HG02970 (cell line): ENCODE measurements around the gene IGSF9B.

Source experiments
- ATAC-seq: cut with Tn5 transposase; IDR thresholded peaks from one replicate; pipeline ENCODE4 v1.9.1; 2021; ENCODE audit warnings: mild to moderate bottlenecking, moderate library complexity, moderate number of reproducible peaks; ENCODE audit not compliant: unreplicated experiment, low FRiP score

The IGSF9B gene

DNA sequence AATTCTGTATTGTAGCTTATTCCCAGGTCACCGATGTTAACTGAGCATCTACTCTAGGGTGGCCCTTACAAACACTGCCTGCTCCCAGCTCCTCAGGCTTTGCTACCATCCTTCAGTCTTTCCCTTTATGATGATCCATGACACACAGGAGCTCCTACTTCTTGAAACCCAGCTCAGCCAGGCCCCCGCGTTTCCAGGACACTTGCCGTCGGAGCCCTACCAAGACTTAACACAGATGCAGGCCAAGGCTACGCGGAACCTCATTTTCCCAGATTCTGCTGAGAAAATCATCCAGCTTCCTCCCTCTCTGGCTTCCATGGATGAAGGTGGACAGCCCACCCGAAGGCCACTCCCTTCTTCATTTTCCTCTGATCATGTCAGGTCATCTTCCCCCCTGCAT, 18.6 kb downstream of the IGSF9B start:
- ATAC-seq: no peak

DNA sequence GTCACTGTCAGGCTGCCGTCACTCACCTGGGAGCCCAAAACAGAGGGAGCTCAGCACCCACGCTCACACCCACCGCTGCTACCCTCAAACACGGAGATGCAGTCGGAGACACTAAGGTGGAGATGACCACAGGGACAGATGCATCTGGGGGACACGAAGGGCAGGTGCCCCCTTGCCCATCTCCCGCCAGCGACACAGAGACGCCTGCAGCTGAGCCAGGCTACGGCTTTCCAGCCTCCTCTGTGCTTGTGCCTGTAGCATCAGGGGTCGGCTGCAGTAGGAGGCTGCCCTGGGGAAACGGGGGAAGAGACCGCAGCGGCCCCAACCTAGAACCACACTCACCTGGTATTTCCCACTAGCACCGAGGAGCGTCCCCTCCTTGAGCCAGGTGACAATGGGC, 19.3 kb downstream of the IGSF9B start:
- no peak for ATAC-seq

DNA sequence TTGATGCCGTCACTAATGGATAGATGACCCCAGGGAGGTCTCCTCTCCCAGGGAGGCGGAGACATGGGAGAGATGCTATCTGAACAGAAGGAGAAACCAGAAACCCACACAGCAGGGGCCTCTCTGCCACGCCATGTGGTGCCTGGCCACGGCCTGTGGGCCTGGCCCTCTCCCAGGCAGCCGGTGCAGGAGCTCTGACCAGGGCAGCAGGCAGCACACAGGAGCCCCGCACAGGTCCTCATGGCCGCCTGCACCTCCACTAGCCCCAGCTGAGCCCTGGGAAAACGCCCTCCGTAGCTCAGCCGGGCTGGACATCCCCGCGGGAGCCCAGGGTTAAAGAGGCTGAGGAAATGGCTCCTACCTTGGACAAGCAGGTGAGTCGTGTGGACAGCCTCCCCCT, 19.8 kb downstream of the IGSF9B start:
- ATAC-seq: no peak

DNA sequence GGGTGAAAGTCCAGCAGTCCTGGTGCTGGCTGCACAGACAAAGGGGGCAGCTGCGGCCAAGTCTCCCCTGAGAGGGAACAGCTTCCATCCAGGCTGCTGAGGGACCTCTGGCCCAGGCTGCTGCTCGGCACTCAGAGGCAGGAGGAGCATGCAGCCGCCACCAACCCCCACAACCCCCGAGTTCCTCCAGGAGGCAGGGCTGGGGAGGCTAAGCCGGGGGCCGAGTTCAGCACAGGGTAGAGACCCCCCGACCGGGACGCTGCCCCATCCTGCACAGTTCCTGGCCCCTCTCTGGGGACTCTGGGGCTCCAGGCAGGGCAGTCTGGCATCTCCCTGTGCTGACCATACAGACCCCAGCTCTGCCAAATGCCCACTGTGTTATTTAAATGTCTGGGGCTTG, 20.2 kb downstream of the IGSF9B start:
- ATAC-seq: no peak

DNA sequence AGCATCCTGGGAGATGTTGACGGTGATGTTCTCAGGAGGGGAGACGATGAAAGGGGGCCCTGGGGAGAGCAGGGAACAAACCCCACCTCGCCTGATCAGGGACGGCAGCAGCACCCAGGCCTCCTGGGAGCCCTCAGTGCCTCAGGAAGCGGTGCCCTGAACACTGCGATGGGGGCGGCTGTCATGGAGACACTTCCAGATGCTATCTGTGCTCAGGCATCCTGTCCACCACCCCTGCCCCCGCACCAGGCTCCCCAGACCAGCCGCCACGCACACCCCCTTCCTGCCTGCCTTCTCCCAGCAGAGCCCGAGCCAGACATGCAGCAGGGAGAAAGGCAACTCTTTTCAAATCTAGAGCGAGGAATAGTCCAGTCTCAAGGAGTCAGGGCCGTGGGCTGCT, 20.6 kb downstream of the IGSF9B start:
- no peak for ATAC-seq

DNA sequence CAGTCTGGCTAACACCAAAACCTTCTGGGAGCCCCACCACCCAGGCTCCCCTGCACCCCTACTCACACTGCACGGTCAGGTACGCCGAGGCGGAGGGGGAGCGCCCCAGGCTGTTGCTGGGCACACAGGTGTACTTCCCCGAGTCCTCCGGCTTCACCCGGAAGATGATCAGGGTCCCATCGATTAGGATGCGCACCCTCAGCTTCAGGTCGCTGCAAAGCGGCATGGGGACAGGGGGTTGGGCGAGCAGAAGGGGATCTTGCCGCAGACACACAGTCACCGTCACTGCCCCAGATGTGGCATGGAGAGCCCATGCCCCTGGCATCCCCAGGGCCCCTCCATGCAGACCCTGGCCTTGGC, 21.2 kb downstream of the IGSF9B start:
- ATAC-seq: no peak

DNA sequence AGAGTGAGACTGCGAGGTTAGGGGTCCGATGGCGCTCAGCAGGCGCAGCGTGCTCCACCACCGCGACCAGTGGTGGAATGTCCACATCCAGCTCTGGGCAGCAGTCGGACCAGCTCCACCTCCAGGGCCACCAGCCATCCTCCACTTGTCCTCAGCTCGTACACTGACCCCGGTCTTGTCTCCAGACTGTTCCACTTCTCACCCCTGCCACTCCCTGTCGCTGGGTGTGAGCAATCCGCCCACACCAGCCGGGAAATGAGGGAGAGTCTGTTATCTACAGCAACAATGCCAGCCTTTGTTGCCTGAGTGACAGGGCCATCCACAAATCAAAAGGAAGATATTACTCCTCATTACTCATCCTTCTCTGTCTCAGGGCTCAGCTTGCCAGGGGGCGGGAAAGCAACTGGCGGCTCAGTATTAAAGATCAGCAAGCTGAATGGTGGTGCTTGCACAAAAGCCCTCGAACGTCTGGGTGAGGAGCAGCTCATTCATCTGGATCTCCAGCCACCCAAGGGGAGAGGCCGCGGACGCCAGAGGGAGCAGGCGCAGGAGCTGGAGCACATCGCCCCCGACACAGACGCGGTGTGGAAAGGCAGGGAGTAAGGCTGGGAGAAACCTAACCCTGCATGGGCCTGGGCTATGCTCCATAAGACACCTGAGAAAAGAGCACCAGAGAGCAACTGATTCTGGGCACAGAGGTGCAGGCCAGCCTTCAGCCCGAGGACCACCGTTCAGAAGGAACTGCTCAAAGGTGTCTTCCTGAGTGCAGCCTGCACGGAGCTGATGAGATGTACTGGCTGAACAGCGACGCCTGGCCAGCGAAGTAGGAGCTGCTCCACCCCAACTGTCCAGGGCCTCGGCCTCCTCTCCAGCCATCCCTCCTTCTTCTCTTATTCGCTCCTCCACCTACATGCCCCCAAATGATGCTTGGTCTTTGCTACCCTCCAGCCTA, 21.9 kb downstream of the IGSF9B start:
- no peak for ATAC-seq

DNA sequence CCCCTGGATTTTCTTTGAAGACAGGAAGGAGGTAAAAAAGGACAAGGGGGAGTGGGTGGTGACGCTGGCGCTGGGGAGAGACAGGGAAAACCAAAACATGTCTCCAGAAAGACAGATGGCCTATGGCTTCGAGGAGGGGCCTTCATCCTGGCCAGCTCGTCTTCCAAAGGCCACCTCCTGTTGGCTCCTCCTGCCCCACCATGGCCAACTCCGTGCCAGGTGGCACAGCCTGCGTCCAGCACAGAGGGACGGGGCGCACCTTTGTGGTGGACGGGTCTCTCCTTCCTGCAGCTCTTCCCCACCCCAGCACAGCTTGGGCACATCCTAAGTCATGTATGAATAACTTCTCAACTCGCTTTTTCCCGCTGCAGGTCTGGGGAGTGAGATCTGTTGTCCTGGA, 22.7 kb downstream of the IGSF9B start:
- no peak for ATAC-seq

DNA sequence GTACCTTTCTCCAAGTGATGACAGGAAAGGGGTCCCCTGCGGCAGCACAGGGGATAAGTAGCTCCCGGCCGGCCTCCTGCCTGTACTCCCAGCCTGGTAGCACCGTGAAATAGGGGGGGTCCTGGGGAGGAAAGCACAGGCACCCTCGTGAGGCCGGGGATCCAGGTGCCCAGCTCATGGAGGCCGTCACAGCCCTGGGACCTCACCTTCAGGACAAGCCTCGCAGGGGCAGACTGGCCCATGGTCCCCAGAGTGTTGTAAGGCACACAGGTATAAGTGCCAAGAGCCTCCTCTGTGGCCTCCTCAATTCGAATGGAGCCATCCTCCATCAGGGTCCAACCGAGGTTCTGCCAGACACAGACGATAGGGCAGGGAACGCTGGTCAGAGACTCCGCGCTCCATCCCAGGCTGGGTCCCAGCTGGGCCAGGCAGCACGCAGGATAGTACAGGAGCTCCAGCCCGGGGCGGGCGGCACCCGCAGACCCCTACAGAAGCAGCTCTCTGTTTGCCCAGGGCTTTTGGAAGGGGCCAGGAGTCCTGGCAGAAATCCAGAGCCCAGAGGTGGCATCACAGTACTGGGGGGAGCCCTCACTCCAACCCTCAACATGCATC, 25.2 kb downstream of the IGSF9B start:
- ATAC-seq: no peak

DNA sequence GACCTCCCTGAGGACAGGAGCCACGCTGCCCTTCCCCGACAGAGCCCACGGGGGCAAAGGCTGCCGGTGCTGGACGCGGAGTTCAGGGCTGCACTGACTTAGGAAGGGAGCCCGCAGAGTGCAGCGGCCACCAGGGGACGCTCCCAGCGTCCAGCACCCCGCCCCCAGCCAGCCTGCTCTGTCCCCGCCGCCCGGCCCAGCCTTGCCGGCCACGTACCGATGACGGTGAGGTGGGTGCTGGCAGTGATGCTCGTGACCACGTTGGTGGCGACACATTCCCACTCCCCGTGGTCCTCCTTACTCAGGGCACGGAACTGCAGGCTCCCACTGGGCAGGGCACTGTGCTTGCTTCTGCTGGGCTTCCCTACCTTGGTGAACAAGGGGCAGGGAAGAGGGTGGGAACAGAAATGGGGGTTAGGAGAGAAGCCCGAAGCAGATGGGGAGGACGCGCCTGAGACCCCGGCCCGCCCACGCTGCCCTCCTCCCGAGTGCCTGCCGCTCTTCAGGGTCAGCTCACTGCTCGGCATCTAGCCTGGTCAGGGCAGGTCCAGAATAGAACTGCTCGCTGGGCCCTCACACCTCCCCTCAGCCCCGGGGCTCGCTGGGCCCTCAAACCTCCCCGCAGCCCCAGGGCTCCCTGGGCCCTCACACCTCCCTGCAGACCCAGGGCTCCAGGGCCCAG, 25.9 kb downstream of the IGSF9B start:
- no peak for ATAC-seq

DNA sequence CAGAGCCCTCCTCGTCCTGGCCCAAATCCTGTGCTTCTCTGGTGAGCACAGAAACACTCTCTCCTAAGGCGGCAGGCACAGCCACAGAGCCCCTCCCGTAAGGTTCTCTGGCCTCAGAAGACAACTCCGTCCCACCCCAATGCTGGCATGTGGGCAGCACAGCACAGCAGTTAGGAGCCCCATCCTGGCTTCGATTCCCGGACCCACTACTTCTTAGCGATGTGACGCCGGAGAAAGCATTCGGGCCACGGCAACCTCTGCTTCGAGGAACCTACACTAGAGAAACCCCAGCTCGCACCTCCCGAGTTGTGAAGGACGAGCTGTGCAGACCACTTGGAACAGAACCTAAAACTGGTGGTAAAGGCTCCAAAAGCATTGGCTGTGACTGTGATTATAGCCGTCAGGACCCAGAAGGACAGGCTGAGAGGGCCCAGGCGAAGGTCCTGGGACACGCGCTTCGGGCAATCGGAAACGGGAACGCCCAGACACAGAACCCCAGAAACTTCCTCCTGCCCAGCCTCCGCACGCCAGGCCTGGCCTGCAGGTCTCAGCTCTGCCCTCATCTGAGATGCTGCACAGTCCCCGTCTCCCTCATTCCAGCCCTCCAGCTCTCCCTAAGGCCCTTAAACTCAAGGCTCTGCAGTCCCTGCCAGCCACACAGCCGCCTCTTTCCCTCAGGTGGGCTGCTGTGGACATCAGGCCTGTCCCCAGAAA, 26.6 kb downstream of the IGSF9B start:
- ATAC-seq: no peak

DNA sequence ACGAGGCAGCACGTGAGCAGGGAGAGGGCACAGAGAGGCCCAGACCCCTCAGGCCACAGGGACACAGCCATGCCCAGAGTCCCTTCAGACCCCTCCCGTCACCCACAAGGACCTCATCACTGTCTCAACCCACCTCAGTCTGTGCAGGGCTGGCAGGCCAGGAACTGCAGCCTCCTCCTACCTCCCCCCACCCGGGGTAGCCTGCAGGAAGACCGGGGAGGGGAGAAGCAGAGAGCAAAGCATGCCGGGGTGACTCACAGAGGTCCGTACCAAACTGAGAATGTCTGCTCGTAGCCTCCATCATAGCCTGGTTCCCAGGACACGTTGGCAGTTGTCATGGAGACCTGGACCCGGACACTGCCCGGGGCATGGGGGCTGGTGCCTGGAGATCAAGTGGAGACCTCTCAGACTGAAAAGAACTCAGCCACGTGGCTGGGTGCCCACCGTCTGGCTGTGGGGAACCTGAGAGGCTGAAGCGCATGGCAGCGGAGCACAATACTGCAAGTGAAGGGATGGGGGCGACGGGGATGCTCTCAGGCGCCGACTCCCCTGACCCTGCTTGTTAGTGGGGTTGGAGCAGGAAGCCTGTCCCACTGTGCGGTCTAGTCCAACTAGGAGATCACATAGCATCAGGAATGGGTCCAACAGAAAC, 27.2 kb downstream of the IGSF9B start:
- ATAC-seq: no peak

DNA sequence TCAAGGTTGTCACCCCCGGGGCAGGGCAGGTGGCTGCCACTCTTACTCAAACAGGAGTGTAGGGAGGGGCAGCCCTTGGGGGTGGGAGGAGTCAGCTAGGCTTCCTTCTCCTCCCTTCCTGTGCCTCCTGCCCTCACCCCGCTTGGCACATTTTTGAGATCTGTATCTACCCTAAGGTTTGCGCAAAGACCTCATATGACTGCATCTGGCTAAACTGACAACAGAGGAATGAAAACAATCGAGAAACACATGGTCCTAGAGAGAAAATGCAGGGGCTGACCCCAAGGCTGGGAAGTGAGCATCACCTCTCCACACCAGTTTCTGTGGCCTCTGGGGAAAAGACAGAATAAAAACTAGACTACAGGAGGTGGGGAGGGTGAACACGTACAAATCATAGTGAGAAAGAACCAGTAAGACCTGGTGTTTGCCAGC, 28.1 kb downstream of the IGSF9B start:
- ATAC-seq: no peak

DNA sequence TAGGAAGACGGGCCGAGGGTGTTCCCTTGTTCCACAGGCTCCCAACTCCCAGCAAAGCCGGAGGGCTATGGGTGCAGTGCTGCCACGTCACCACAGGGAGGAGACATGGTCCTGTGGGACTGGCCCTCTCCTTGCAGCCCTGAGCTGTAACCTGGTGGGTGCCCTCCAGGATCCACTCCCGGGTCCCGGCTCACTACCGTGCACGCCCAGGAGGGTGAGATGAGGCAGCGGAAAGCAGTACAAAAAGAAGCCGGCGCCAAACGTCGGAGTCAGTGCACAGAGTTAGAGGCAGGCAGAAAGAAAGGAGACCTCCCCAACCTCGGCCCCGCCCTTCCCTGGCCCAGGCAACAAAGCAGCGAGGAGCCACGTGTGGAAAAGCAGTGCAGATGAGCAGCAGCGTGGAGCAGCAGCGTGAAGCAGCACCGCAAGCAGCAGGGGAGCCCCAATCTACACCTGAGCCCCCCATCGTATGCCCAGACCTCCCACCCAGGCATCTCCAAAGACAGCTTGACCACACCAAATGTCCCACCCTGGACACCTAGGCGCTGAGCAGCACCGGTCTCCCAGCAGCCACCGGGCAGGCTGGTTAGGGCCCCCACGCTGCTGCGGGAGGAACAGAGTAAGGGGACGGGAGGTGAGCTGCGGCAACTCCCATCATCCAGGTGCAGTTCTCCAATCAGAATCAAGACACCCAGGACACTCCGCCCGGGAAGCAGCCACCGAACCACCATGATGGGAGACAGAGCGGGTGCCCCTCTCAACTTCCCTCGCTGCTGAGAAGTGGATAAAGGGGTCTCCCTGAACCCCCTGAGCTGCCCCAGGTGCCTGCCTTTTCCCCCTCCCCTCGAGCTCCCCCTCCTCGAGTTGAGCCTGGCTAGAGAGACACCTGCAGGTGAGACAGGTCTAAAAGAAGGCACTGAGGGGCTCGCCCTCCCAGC, 28.8 kb downstream of the IGSF9B start:
- ATAC-seq: peak; percentile 66

DNA sequence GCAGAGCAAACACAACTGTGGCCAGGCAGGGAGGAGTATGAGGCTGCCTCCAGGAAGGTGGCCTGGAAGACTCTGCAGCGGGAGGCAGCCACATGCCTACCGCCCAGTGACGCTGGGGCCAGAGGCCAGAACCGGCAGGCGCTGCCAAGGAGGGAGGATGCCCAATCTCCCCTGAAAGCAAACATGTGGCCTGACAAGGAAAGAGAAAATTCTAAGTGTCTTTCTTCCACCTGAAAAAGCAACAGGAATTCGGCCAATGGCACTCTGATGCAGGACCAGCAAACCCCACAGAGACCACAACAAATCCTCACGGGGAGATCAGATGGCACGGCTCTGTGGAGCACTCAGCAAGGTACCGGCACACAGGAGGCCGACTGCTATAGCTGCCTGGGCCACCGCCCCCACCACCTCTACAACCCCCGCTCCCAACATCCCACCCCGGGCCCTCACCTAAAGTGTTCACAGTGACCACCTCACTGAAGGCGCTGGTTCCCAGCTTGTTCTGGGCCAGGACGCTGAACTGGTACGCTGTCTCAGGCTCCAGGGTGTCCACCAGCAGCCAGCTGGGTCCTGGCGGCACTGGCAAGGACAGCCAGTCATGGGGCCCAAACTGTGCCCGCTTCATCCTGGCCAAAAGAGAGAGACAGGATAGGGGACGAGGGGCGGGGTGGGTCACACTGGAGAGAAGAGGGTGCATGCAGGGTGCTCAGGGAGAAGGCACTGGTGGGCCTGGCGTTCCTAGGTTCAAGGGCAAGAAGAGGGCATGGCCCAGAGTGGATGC, 30.1 kb downstream of the IGSF9B start:
- ATAC-seq: no peak

DNA sequence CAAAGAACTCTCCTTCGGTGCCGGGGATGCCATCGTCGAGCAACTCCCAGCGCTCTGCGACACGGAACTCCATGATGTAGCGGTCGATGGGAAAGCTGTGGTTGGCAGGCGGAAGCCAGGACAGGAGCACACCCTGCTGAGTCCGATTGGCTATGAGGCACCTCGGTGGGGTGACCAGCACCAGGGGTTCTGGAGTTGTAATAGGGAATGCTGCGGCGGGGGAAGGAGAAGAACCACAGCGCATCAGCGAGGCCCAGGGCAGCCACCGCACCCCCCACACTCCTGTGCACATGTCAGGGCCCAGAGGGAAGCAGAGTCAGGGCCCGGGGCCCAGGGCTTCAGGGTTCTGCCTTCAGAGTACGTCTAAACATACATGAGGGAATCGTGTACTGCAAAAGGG, 31.0 kb downstream of the IGSF9B start:
- no peak for ATAC-seq

DNA sequence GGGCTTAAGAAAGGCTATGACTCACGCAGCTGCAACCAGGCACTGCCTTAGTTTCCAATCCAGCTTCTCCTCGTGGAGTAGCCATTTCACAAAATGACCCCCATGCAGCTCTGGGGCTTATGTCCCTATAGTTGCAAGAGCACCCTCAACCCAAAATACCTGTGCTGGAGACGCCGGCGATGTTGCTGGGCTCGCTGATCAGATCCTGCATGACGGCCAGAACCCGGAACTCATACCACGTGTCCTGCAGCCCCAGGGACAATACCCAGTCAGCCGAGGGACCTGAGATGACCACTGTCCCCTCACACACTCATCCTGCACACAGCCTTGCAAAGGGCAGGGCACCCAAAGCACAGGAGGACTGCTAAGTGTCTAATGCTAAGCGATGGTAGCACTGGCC, 32.1 kb downstream of the IGSF9B start:
- no peak for ATAC-seq

DNA sequence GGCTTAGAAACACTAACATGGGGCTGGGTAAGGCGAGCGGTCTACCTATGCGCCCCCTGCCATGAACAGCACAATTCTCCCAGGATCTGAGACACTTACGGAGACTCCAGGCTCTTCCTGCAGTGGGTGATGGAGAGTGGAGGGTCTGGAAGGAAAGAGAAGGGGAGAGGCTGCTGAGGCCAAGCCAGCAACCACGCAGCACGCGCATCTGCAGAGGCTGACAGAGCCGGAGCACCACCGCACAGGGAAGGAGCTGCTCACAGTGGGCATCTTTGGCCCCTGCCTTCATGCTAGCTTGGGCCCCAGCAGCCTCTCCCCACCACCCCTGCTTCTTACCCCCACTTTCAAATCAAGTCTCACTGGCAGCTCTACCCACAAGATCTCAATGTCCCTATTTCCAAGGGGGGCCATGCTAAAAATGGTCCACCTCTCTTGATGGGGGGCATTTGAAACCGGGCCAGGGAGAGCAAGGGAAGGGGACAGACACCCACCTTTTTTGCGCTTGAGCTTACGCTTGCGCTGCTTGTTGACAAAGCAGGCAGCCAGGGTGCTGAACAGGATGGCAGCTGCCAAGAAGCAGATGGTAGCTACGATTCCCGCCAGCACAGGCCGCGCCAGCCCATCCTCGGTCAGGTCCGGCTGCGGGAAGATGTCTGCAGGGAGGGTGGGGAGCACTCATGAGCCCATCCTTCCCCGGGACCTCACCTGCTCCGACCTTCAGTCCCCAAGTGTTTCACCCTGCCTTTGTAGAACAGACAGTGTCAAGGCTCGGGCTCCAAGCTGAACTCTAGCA, 34.5 kb downstream of the IGSF9B start:
- no peak for ATAC-seq
